Stimulated activated CD8-positive, alpha-beta memory T cell treated with anti-CD3 and anti-CD28 coated beads, Interleukin-7, amount 100 ng/mL, for 48 hours (primary cell): ENCODE data around the gene SPCS3.
"Not testable (repeated sequence)": the region's sequence is repeated elsewhere in the genome, so short reads cannot be mapped to it uniquely, and the experiment has no call there.

Experiments
- DNase-seq, 2 donors: peaks; one replicate each; pipeline ENCODE4 v3.0.0-alpha.2; 2020; ENCODE audit warnings: low read depth in 1 of 2; ENCODE audit errors: extremely low read depth in 1 of 2

SPCS3 gene

GRCh38 chr4:176340871-176341685 lies 21.3 kb downstream of the SPCS3 start:
- no peak for DNase-seq

GRCh38 chr4:176342384-176342783 lies 22.6 kb downstream of the SPCS3 start:
- no peak for DNase-seq

- no peak for DNase-seq
Observed at GRCh38 chr4:176343286-176343685, 23.5 kb downstream of the SPCS3 start.

DNA sequence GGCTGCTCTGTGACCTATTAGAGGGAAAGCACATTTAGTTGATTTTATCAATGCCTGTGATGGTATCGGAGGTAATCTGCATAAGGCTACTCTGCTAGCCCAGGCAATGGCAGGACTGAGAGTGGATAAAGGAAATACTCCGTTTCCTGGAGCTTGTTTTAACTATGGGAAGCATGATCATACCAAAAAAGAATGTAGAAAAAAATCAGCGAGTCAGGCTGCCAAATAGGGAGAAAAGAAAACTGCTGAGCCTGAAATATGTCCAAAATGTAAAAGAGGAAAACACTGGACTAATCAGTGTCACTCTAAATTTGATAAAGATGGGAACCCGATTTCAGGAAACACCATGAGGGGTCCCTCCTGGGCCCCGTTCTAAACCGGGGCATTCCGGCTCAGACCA lies 25.6 kb downstream of the SPCS3 start:
- DNase-seq = not testable (repeated sequence)

GRCh38 chr4:176346836-176347235 lies 27.1 kb downstream of the SPCS3 start:
- DNase-seq = not testable (repeated sequence)

GRCh38 chr4:176350671-176351070 lies 30.9 kb downstream of the SPCS3 start:
- no peak for DNase-seq

- DNase-seq = no peak
Observed at GRCh38 chr4:176354884-176355283, 35.1 kb downstream of the SPCS3 start.

DNA sequence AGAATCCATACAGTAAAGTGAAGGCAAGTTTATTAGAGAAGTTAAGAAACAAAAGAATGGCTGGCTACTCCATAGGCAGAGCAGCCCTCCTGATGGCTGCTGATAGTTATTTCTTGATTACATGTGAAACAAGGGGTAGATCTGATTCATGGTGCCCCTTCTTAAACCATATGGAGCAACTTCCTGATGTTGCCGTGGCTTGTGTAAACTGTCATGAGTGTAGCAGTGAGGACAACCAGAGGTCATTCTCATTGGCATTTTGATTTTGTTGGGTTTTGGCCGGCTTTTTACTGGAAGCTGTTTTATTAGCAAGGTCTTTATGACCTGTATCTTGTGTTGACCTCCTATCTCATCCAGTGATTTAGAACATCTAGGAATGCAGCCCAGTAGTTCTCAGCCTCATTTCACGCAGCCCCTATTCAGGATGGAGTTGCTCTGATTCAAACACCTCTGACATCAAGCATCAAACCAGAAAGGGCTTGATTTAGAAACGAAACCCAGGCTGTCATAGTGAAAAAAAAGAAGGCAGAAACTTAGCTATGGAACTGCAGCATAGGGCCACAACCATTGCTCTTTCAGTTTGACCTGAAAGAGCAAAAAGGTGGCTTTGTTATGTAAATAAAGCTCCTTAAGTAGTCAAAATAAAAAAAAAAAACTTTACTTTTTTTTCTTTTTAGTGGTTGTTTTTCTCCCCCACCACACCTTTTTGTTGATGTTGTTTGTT lies 37.8 kb downstream of the SPCS3 start:
- no peak for DNase-seq

- DNase-seq = no peak
Observed at GRCh38 chr4:176358083-176358469, 38.3 kb downstream of the SPCS3 start.

DNA sequence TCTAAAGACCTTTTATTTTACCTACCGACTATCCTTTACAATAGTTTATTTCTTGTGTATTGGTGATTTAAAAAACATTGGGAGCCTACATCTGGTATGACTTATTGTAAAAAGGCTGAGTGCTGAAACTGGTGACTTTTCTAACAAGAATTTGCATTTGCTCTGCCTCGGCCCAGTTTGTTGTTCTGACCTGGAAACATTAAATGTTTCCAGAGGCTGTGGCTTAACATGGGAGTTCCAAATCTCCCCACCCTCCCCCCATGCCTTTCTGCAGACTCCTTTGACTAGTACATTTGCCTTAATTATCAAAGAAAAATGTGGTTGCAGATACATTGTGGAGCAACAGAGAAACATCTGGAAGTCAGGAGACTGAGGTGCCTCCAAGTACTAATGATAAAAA lies 39.8 kb downstream of the SPCS3 start:
- DNase-seq = no peak

- DNase-seq = no peak
Observed at GRCh38 chr4:176360446-176360845, 40.7 kb downstream of the SPCS3 start.

GRCh38 chr4:176363072-176363471 lies 43.3 kb downstream of the SPCS3 start:
- DNase-seq = no peak

DNA sequence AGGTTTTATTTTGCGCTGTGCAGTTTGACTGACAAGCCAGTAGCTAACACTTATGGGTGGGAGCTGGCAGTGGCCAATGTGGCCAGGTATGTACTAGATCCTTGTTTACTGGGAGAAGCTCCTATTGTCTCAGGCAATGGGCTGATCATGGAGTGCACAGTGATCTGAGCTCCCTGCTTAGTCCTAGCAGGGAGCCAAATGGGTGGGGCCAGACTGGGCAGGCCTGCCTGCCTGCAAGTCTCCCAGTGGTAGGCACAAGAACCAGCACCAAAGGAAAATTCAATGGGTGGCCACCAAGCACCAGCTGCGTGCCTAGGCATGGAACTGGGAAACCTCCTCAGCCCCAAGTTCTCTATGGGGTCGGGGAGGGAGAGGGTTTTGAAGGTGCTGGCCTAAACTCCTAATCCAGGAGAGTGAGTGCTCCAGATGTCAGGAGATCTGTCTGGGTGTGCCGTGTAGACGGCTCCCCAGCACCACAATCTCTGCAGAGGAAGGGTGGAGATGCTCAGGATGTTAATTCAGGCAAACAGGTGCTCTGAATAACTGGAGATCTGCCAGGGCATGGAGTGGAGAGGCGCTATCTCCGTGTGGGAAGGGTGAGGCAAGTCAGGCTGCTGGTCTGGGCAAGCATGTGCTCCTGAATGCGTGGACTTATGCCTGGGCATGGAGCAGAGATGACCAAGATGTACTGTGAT lies 48.2 kb downstream of the SPCS3 start:
- no peak for DNase-seq

DNA sequence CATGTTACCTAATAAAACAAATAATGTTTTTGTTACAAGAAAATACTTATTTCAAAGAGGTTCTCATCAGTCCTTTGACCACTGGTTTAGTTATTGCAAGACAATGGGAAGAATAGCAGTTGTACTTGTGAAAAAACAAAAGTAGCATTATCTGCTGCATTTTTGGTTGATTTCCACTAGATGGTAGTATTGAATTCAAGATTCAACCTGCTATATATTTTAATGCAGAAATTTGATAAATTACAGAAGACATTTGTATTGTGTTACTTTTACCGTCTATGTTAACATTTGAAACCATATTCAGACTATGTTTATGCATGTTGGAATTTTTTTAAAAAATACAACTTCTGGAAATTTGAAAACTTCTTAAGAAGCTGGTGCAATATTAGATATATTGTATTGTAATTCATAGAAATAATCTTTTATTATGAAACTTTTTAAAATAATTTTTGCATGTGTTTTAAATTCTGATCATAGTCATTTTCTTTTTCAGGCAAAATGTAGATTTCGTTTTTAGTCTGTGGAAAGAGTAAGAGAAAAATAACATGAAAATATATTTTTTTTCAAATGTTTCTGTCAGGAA lies 56.4 kb downstream of the SPCS3 start:
- no peak for DNase-seq

DNA sequence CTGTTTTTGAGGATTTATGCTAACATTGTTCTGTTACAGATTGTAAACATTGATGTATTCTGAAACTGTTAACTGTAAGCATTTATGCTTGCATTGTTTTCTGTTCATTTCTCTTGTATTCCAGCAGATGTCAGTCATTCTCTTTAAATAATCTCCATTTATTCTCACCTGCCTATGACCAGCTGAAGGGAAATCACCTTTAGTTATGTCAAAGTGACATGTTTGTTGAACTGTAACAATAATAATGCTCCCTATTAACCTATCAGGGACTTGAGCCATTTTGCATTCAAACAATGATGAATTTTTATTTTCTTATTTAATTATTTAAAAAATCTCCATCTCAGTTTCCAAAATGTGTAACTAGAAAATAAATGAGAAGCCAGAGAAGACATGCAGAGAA lies 58.0 kb downstream of the SPCS3 start:
- DNase-seq = no peak

- DNase-seq = no peak
Observed at GRCh38 chr4:176380352-176381157, 60.8 kb downstream of the SPCS3 start.
